ENCODE results near the gene ARHGEF11.

DNA sequence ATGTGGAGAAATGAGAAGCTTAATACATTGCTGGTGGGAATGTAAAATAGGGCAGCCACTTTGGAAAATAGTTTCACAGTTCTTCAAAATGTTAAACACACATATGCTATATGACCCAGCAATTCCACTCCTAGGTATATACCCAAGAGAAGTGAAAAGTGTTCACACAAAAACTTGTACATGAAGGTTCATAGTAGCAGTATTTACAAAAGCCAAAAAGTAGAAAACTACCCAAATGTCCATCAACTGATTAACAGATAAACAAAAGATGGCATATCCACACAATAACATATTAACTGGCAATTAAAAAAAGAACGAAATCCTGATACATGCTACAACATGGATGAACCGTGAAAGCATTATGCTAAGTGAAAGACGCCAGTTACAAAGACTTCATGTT lies 33.7 kb downstream of the ARHGEF11 start:
- TF ChIP-seq CTCF (IDR thresholded peaks at IDR 0.05; ENCODE audit: low read depth, low read length): no peak
- TF ChIP-seq POLR2A (IDR thresholded peaks at IDR 0.05; ENCODE audit: extremely low read depth, insufficient read length): no peak

Data from NB4 (cell line).